ENCODE results near the gene SNAP29. TPM values are rescaled to one million over a fixed set of nuclear protein-coding genes. Genes with fewer than 3 reads are reported as not detected.

SNAP29 gene
- total and polyA plus RNA-seq, 9 of the 15 experiments (the other 6 are each of a cell fraction or from before 2014, with no cell fraction given), result 19.5 to 250 (median 75.9) TPM

DNA sequence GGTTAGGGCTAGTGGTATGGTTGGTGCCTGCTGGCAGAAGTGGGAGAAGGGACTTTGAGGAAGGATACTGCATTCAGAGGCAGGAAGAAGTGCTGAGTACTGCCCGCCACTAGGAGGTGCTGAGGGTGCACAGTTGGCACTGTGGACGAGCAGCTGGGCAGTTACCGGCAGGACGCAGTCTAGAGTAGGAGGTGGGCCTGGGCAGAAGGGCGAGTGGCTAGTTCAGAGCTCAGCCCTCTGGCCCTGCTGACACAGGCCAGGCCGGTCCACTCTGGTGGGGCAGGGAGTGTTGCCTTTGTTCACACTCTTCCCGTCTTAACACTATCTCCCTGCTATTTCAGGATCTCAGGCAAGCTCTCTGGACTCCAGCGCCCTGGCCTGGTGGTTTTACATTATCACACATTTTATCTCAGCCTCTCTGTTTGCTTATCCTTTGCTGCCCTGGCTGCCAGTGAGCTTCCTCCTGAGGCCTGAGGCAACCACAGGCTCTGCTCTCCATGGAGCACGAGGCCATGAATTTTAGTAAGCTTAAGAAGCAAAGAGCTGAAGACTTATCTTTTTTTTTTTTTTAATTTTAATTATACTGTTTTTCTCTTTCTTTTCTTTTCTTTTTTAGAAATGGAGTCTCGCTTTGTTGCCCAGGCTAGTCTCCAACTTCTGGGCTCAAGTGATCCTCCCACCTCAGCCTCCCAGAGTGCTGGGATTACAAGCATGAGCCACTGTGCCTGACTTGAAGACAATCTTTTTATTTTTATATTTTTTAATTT, 26.9 kb downstream of the SNAP29 start (continued):
- TF ChIP-seq NR4A1 (CRISPR knock-in tag; IDR thresholded peaks at IDR 0.05), result peak; percentile 97
- TF ChIP-seq NR4A1 (tag; IDR thresholded peaks at IDR 0.05), result peak; percentile 96
- no peak for TF ChIP-seq PBX2 (CRISPR knock-in tag; IDR thresholded peaks at IDR 0.05; ENCODE audit: low read depth)
- no peak for TF ChIP-seq PBX2 (tag; conservative IDR thresholded peaks at IDR 0.05; ENCODE audit: low read depth)
- no peak for TF ChIP-seq KAT2B (IDR thresholded peaks at IDR 0.05; ENCODE audit: low read depth, low read length)
- TF ChIP-seq ETV5 (CRISPR knock-in tag; IDR thresholded peaks at IDR 0.05; ENCODE audit: low read depth), result peak; percentile 99
- TF ChIP-seq, protein P1, sequence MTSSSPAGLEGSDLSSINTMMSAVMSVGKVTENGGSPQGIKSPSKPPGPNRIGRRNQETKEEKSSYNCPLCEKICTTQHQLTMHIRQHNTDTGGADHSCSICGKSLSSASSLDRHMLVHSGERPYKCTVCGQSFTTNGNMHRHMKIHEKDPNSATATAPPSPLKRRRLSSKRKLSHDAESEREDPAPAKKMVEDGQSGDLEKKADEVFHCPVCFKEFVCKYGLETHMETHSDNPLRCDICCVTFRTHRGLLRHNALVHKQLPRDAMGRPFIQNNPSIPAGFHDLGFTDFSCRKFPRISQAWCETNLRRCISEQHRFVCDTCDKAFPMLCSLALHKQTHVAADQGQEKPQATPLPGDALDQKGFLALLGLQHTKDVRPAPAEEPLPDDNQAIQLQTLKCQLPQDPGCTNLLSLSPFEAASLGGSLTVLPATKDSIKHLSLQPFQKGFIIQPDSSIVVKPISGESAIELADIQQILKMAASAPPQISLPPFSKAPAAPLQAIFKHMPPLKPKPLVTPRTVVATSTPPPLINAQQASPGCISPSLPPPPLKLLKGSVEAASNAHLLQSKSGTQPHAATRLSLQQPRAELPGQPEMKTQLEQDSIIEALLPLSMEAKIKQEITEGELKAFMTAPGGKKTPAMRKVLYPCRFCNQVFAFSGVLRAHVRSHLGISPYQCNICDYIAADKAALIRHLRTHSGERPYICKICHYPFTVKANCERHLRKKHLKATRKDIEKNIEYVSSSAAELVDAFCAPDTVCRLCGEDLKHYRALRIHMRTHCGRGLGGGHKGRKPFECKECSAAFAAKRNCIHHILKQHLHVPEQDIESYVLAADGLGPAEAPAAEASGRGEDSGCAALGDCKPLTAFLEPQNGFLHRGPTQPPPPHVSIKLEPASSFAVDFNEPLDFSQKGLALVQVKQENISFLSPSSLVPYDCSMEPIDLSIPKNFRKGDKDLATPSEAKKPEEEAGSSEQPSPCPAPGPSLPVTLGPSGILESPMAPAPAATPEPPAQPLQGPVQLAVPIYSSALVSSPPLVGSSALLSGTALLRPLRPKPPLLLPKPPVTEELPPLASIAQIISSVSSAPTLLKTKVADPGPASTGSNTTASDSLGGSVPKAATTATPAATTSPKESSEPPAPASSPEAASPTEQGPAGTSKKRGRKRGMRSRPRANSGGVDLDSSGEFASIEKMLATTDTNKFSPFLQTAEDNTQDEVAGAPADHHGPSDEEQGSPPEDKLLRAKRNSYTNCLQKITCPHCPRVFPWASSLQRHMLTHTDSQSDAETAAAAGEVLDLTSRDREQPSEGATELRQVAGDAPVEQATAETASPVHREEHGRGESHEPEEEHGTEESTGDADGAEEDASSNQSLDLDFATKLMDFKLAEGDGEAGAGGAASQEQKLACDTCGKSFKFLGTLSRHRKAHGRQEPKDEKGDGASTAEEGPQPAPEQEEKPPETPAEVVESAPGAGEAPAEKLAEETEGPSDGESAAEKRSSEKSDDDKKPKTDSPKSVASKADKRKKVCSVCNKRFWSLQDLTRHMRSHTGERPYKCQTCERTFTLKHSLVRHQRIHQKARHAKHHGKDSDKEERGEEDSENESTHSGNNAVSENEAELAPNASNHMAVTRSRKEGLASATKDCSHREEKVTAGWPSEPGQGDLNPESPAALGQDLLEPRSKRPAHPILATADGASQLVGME (CRISPR knock-in tag; IDR thresholded peaks at IDR 0.05), result peak; percentile 95
- peak; percentile 86 for TF ChIP-seq ZNF512 (tag; IDR thresholded peaks at IDR 0.05)
- TF ChIP-seq NELFE (IDR thresholded peaks at IDR 0.05; ENCODE audit: insufficient read depth, insufficient read length), result no peak
- no peak for TF ChIP-seq CREM (IDR thresholded peaks at IDR 0.05; ENCODE audit: low read depth)
- no peak for TF ChIP-seq TCFL5 (CRISPR knock-in tag; conservative IDR thresholded peaks at IDR 0.05)
- TF ChIP-seq ZNF785 (CRISPR knock-in tag; IDR thresholded peaks at IDR 0.05), result no peak
- TF ChIP-seq ZNF212 (CRISPR knock-in tag; IDR thresholded peaks at IDR 0.05), result no peak
- no peak for TF ChIP-seq TSC22D4 (tag; IDR thresholded peaks at IDR 0.05)
- TF ChIP-seq CEBPG (CRISPR knock-in tag; IDR thresholded peaks at IDR 0.05), result peak; percentile 69; the same call in 1 of the 2 replicates
- TF ChIP-seq CEBPG (tag; conservative IDR thresholded peaks at IDR 0.05 in 1 of 2, IDR thresholded peaks at IDR 0.05 in 1 of 2), result no peak; a peak in 2 of 4 replicates
